ENCODE measurements around the gene ONECUT3.

DNA sequence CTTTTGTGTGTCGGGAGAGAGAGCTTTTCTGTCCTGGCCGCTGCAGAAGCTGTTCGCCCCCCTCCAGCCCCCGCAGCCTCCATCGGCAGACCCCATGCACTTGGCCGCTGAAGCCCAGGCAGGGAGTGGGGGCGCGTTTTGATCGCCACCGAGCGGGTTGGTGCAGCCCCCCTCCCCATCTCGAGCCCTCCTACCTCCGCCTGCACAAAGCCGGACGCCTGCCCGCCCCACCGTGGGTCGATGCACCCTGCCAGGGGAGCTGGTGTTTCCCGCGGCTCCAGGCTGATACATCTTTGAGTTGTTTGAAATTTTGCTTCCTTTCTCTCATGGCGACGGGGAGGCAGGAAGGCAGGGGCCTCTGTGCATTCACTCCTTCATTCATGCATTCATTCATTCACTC, 16.4 kb upstream of the ONECUT3 start:
- TF ChIP-seq, protein P1, sequence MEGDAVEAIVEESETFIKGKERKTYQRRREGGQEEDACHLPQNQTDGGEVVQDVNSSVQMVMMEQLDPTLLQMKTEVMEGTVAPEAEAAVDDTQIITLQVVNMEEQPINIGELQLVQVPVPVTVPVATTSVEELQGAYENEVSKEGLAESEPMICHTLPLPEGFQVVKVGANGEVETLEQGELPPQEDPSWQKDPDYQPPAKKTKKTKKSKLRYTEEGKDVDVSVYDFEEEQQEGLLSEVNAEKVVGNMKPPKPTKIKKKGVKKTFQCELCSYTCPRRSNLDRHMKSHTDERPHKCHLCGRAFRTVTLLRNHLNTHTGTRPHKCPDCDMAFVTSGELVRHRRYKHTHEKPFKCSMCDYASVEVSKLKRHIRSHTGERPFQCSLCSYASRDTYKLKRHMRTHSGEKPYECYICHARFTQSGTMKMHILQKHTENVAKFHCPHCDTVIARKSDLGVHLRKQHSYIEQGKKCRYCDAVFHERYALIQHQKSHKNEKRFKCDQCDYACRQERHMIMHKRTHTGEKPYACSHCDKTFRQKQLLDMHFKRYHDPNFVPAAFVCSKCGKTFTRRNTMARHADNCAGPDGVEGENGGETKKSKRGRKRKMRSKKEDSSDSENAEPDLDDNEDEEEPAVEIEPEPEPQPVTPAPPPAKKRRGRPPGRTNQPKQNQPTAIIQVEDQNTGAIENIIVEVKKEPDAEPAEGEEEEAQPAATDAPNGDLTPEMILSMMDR (IDR thresholded peaks at IDR 0.05) = no peak
- no peak for TF ChIP-seq POLR2A (IDR thresholded peaks at IDR 0.05)

Measured in heart left ventricle (tissue), 13 donors.